NCI-H1105 (cell line): ENCODE measurements around the gene MKS1.

Experiments used
- DNase-seq: peaks from one replicate; lab custom pipeline; 2025; lab: John Stamatoyannopoulos, UW

Gene MKS1

GRCh38 chr17:58244963-58245362 is 25.9 kb upstream of the MKS1 start:
- DNase-seq = no peak

- DNase-seq = no peak
These were observed 23.2 kb upstream of the MKS1 start for GRCh38 chr17:58242171-58242784.

- no peak for DNase-seq
These were observed 20.9 kb upstream of the MKS1 start for GRCh38 chr17:58239987-58240386.

- DNase-seq = no peak
These were observed 19.1 kb upstream of the MKS1 start, which contains the start of gene LPO for GRCh38 chr17:58238147-58238634. TSS of gene LPO (plus strand) at chr17:58238584. CDS start at chr17:58242980, 4,396 bp downstream.

- DNase-seq = no peak
These were observed 17.3 kb upstream of the MKS1 start for GRCh38 chr17:58236394-58236793.

- DNase-seq = no peak
These were observed 16.8 kb upstream of the MKS1 start for GRCh38 chr17:58235821-58236220.

GRCh38 chr17:58234512-58234911 is 15.5 kb upstream of the MKS1 start:
- DNase-seq = no peak

GRCh38 chr17:58233543-58233942 is 14.5 kb upstream of the MKS1 start:
- DNase-seq = no peak

- DNase-seq = no peak
These were observed 13.7 kb upstream of the MKS1 start for GRCh38 chr17:58232707-58233156.

- DNase-seq = no peak
These were observed 12.6 kb upstream of the MKS1 start for GRCh38 chr17:58231641-58232040.

GRCh38 chr17:58229881-58230280 is 10.8 kb upstream of the MKS1 start:
- DNase-seq = no peak

GRCh38 chr17:58229384-58229783 is 10.3 kb upstream of the MKS1 start:
- DNase-seq = no peak

GRCh38 chr17:58228679-58229078 is 9.6 kb upstream of the MKS1 start:
- no peak for DNase-seq

GRCh38 chr17:58227733-58228132 is 8.7 kb upstream of the MKS1 start:
- no peak for DNase-seq

- no peak for DNase-seq
These were observed 5.3 kb upstream of the MKS1 start for GRCh38 chr17:58224315-58224714.

GRCh38 chr17:58219789-58220183 is 731 bp upstream of the MKS1 start:
- DNase-seq = no peak

- no peak for DNase-seq
These were observed 1.3 kb downstream of the MKS1 start for GRCh38 chr17:58217766-58218165.

GRCh38 chr17:58215685-58216084 is 3.4 kb downstream of the MKS1 start:
- no peak for DNase-seq

GRCh38 chr17:58210922-58211321 is 8.1 kb downstream of the MKS1 start:
- no peak for DNase-seq

GRCh38 chr17:58208344-58208743 is 10.7 kb downstream of the MKS1 start:
- no peak for DNase-seq

GRCh38 chr17:58207451-58207850 is 11.6 kb downstream of the MKS1 start:
- no peak for DNase-seq

GRCh38 chr17:58205936-58206335 is 13.1 kb downstream of the MKS1 start:
- DNase-seq = no peak

- no peak for DNase-seq
These were observed 14.3 kb downstream of the MKS1 start for GRCh38 chr17:58204796-58205195.

- no peak for DNase-seq
These were observed 16.2 kb downstream of the MKS1 start for GRCh38 chr17:58202859-58203258.
